HG02885 (cell line): ENCODE measurements around the gene KEAP1.

ENCODE experiments used
- ATAC-seq: cut with Tn5 transposase; IDR thresholded peaks from one replicate; pipeline ENCODE4 v1.9.1; 2021; ENCODE audit warnings: mild to moderate bottlenecking; ENCODE audit not compliant: unreplicated experiment, poor library complexity

Gene KEAP1

DNA sequence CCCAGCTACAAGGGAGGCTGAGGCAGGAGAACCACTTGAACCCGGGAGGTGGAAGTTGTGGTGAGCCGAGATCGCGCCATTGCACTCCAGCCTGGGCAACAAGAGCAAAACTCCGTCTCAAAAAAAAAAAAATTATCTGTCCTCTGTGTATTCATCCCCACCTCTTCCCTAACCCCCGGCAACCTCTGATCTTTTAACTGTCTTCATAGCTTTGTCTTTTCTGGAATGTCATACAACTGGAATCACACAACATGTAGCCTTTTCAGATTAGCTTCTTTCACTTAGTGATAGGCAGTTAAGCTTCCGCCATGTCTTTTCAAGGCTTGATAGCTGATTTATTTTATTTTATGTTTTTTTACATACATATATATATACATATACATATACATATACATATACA, 22.5 kb upstream of the KEAP1 start:
- ATAC-seq: no peak

GRCh38 chr19:10523135-10523636, 20.0 kb upstream of the KEAP1 start:
- no peak for ATAC-seq

DNA sequence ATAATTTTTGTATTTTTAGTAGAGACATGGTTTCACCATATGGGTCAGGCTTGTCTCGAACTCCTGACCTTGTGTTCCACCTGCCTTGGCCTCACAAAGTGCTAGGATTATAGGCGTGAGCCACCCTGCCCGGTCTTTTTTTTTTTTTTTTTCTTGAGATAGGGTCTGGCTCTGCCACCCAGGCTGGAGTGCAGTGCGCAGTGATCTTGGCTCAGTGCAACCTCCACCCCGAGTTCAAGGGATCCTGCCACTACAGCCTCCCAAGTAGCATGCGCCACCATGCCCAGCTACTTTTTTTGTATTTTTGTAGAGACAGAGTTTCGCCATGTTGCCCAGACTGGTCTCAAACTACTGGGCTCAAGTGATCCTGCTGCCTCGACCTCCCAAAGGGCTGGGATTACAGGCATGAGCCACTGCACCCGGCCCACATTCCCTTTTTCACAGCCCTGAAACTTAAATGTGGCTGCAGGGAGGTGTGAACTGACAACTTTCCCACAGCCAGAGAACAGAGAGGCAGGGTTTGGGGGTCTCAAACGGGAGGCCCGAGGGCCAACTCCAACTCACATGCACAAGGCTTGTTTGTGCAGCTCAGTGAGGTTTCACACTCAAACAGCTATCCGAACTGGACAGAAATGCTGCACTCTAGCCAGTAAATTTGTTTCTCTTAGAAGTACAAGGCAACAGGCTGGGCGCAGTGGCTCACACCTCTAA, 18.5 kb upstream of the KEAP1 start:
- ATAC-seq: no peak

DNA sequence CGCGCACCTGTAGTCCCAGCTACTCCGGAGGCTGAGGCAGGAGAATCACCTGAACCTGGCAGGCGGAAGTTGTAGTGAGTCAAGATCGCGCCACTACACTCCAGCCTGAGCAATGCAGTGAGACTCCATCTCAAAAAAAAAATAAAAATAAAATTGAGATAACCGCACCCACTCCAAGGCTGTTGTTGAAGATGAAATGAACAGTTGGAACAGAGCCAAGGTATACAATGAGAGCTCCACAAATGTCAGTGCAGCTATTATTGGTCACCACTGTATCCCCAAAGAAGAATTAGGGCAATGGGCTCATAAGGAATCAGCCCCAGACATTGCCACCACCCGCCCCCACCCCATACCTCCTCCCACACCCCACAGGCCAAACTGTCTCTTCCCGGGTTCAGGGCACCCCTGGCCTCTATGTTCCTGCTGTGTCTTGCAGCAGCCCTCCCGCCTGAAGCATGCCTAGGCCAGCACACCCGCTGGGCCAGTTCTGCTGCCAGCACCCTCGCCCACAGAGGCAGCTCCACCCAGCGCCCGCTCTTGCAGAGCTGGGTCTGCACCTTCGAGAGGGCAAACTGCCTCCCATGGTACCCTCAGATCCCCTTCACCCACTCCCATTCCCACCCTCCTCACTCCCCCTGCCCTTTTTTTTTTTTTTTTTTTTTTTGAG, 17.6 kb upstream of the KEAP1 start:
- ATAC-seq: no peak

- no peak for ATAC-seq
Observed at GRCh38 chr19:10519421-10519820, 16.3 kb upstream of the KEAP1 start.

DNA sequence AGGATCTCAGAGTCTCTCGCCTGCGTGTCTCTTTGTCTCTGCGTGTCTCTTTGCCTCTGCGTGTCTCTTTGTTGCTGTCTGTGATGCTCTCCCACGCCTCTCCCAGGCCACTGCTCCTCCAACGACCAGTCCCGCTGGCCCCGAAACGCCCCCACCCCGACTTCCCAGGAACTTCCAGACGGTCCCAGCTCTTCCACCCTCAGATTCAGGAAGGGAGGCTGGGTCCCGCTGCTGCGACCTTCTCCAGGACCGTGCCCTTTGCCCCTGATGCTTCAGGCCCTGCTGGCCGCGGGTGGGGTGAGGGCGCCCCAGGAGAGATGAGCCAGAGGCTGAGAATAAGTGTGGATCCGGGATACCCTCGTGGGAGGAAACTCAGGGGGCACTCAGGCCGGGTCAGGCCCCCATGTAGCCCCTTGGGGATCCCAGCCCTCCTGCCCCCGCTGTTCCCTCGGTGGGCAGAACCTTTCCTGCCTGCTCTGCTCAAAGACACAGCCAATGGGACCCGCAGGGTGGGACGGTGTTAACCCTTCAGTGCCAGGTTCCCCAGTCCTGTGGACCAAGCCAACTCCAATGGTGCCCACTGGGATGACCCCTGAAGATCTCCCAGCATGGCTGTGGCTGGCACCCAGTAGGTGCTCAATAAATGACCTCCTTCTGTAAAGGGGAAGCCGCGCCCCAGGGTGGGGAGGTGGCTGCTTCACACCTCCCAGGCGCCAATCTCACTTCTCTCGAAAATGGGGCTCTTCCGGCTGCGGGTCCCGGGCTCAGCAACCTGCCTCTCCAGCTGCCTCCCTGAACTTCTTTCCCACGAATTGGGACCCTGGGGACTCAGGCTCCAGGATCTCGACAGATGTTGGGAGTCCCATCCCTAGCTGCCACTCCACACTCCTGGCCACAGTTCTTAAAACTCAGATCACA, 15.5 kb upstream of the KEAP1 start:
- ATAC-seq: no peak

GRCh38 chr19:10517760-10518443, 14.7 kb upstream of the KEAP1 start:
- no peak for ATAC-seq

DNA sequence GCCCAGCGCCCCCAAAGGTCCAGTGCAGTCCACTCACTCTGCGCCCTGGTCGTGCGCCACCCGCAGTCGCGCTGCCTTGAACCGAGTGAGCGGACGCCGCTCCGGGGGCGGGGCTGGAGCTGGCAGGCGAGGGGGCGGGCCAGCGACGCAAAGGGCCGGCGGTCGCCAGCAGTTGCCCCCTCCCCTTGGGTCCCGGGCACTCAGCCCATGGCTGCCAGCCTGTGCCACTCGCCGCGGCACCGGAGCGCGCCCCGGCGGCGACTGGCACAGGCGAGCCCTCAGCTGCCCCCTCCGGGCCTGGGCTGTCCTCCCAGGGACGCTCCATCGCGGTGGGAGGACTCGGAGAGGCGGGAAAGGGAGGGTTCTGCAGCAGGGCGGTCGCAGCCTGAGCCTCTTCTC, 14.2 kb upstream of the KEAP1 start, which contains the start of gene S1PR5:
TSS of gene S1PR5 (minus strand) at position 87 of the 399 bp plus-strand sequence. CDS start 2,436 bp downstream, outside the sequence.
- ATAC-seq: no peak

GRCh38 chr19:10516671-10517286, 13.6 kb upstream of the KEAP1 start:
- no peak for ATAC-seq

- ATAC-seq: no peak
Observed at GRCh38 chr19:10516064-10516385, 12.9 kb upstream of the KEAP1 start.

GRCh38 chr19:10514211-10515145, 11.3 kb upstream of the KEAP1 start:
- ATAC-seq: no peak

- ATAC-seq: no peak
Observed at GRCh38 chr19:10513223-10513622, 10.1 kb upstream of the KEAP1 start.

GRCh38 chr19:10510301-10510802, 7.2 kb upstream of the KEAP1 start:
- ATAC-seq: no peak

DNA sequence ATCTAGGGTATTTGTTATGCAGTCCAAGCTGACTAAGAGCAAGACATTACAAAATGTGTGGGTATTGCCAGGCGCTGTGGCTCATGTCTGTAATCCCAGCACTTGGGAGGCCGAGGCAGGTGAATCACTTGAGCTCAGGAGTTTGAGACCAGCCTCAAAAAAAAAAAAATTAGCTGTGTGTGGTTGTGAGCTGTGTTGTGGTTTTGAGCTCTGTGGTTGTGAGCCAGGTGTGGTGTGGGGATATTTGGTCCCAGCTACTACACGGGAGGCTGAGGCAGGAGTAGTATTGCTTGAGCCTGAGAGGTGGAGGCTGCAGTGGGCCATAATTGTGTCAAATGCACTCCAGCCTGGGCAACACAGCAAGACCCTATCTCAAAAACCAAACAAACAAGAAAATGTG, 5.6 kb upstream of the KEAP1 start:
- no peak for ATAC-seq

GRCh38 chr19:10508036-10508435, 4.9 kb upstream of the KEAP1 start:
- no peak for ATAC-seq

DNA sequence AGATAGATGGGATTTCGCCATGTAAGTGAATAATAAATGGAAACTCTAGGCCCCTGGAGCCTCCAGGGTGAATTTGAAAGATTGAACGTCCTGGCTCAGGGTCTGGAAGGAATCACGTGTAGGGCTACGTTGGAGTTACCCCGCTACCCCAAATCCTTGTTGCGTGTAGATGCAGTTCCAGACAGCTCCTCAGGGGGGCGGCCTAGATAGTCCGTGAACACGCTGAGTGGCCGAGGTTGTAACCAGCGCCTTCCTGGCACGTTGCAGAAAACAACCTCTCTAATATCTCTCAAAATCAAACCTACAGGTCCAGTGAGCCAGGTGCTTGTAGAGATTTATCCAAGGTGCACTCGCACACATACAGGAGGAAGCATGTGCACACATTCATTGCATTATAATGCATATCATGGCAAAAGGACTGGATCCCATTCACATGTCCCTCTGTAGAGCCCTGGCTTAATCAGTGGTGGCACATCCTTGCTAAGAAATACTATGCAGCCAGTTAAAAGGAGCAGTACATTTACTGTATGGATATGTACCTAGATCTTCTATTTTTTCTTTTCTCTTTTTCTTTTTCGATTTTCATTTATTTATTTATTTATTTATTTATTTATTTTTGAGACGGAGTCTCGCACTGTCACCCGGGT, 2.5 kb upstream of the KEAP1 start:
- ATAC-seq: no peak

DNA sequence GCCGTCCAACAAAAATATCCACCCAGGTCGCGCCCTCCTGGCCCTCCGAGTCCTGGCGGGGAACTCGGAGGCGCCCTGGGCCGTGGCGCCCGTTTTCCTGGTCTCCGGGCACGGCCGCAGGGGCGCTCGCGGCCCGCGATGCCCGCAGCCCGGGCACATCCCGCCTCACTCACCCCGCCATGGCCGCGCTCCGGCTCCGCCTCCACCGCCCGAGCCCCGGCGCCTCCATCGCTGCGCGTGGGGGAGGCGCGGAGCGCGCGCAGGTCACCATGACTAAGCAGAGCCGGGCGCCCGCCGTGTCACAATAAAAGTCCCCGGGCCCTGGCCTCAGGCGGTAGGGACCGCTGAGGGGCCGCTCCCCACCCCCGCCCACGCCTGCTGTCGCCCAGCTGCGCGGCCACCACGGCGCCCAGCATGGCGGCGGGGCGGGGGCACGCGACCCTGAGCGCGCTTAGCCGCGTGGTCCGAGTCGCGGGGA, 593 bp downstream of the KEAP1 start:
- peak; percentile 87 for ATAC-seq

DNA sequence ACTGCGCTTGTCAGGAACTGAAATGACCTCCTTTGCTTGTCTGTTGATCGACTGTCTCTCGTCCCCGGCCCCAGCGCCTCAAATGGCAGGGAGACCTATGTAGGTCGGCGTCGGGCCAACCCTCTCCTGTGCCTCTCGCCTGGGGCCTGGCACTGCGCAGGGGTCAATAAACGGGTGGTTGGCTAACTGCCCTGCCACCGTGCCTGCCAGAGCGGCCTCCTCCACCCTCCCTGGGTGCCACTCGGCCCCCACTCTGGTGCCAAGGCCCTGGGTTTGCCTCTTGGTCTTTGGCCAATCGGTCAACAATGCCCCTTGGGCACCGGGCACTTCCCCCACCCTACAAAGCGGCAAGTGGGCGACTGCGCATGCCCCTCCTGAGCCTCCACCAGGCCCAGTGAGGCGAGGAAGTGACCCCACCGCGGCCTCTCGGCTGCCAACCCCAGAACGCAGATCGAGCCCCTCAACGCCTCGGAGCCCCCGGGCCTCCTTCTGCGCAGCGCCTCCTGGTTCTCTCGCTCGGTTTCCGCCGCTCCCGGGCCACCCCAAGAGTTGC, 1.1 kb downstream of the KEAP1 start:
- peak; percentile 48 for ATAC-seq
